MM.1S (cell line): ENCODE results near the gene CACNA1I.

Experiments
- CTCF ChIP-seq: fragments of 300-600 bp; sonication (generic); IDR thresholded peaks from 2 replicates; pipeline ENCODE4 v1.5.1; 2016; ENCODE audit warnings: antibody characterized with exemption, low read length, mixed read lengths
- EZH2 ChIP-seq: fragments of 300-600 bp; sonication (generic); optimal IDR thresholded peaks from 2 replicates; pipeline ENCODE3; 2017; ENCODE audit warnings: low read depth, mild to moderate bottlenecking, antibody characterized with exemption, low read length, mixed read lengths

- TF ChIP-seq CTCF = peak; percentile 34
- no peak for TF ChIP-seq EZH2
Observed at GRCh38 chr22:39530692-39531331, 39.7 kb upstream of the CACNA1I start.
